ENCODE results near the gene INO80B.

Gene INO80B

DNA sequence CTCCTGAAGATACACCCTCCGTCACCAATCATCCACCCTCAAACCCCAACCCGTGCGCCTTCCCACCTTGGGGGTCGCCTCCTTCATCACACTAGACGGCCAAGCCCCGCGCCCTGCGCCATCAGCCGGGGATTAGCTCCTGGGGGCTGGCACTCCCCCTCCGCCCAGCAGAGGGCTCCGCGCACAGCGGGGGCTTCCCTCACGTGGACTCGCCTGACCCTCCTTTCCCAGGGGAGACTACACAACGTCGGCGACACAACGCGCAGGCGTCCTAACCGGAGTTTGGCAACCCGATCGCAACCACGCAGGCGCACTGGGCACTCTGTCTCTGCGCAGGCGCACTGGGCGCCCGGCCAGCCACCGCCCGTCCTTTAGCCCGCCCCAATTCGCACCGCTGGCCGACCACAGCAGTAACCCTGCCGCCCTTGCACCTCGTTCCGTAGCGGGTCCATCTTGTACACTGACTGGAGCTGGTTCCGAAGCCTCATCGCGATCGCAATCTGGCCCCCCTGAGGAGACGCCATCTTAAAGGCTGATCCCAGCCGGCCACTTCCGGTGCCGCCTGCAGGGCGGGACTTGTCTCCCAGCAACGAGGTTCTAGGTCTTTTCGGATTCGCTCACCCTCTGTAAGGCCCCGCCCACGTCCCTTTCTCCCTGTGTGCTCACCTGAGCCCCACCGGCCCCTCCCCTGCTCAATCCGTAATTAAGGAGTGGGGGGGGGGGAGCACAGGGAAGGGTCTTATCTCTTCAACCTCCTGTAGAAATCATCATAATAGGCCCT is 52.4 kb downstream of the INO80B start, which contains the start of gene PCGF1:
PCGF1 (minus strand) TSS at position 551 of the 781 bp plus-strand sequence; CDS start at position 524, 27 bp downstream.
- peak; percentile 93 to 98 for DNase-seq (ENCODE audit: low read depth in 1 of 2, low spot score in 1 of 2)
- TF ChIP-seq, protein P1, sequence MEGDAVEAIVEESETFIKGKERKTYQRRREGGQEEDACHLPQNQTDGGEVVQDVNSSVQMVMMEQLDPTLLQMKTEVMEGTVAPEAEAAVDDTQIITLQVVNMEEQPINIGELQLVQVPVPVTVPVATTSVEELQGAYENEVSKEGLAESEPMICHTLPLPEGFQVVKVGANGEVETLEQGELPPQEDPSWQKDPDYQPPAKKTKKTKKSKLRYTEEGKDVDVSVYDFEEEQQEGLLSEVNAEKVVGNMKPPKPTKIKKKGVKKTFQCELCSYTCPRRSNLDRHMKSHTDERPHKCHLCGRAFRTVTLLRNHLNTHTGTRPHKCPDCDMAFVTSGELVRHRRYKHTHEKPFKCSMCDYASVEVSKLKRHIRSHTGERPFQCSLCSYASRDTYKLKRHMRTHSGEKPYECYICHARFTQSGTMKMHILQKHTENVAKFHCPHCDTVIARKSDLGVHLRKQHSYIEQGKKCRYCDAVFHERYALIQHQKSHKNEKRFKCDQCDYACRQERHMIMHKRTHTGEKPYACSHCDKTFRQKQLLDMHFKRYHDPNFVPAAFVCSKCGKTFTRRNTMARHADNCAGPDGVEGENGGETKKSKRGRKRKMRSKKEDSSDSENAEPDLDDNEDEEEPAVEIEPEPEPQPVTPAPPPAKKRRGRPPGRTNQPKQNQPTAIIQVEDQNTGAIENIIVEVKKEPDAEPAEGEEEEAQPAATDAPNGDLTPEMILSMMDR (IDR thresholded peaks at IDR 0.05; ENCODE audit: insufficient read depth, low read length), result no peak
- TF ChIP-seq SPI1 (IDR thresholded peaks at IDR 0.05; ENCODE audit: borderline replicate concordance, low read depth) (no peak), POLR2AphosphoS5 (IDR thresholded peaks at IDR 0.05; ENCODE audit: low read depth) (peak; percentile 73; the same call in 1 of the 2 replicates), GABPA (IDR thresholded peaks at IDR 0.05; ENCODE audit: low read depth) (peak; percentile 72)
- TF ChIP-seq, protein P2, sequence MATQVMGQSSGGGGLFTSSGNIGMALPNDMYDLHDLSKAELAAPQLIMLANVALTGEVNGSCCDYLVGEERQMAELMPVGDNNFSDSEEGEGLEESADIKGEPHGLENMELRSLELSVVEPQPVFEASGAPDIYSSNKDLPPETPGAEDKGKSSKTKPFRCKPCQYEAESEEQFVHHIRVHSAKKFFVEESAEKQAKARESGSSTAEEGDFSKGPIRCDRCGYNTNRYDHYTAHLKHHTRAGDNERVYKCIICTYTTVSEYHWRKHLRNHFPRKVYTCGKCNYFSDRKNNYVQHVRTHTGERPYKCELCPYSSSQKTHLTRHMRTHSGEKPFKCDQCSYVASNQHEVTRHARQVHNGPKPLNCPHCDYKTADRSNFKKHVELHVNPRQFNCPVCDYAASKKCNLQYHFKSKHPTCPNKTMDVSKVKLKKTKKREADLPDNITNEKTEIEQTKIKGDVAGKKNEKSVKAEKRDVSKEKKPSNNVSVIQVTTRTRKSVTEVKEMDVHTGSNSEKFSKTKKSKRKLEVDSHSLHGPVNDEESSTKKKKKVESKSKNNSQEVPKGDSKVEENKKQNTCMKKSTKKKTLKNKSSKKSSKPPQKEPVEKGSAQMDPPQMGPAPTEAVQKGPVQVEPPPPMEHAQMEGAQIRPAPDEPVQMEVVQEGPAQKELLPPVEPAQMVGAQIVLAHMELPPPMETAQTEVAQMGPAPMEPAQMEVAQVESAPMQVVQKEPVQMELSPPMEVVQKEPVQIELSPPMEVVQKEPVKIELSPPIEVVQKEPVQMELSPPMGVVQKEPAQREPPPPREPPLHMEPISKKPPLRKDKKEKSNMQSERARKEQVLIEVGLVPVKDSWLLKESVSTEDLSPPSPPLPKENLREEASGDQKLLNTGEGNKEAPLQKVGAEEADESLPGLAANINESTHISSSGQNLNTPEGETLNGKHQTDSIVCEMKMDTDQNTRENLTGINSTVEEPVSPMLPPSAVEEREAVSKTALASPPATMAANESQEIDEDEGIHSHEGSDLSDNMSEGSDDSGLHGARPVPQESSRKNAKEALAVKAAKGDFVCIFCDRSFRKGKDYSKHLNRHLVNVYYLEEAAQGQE (IDR thresholded peaks at IDR 0.05; ENCODE audit: insufficient replicate concordance, low read depth), result no peak
- Histone ChIP-seq H3K4me3 (replicated peaks; ENCODE audit: insufficient read depth, low read length) (peak within 1 kb of the TSS; percentile 83), H3K27ac (replicated peaks) (peak within 1 kb of the TSS; percentile 96), H3K27me3 (ENCODE audit: insufficient read depth, poor library complexity, severe bottlenecking) (peaks cover 22% of the 10 kb centered on the region)

All from HL-60 (cell line).